Vagina (tissue), 2 donors: ENCODE measurements around the gene CDH4. TPM values are rescaled to one million over a fixed set of nuclear protein-coding genes. Genes with fewer than 3 reads are reported as not detected.

ENCODE experiments used
- DNase-seq, 2 donors: peaks; one replicate each; pipeline ENCODE4 v3.0.0-alpha.2; 2017; ENCODE audit errors: extremely low spot score in 2 of 2
- H3K27ac ChIP-seq: fragments of 200-600 bp; sonication (generic); one replicate; pipeline ENCODE4 v1.5.1; 2019
- H3K27me3 ChIP-seq: fragments of 200-600 bp; sonication (generic); one replicate; pipeline ENCODE4 v1.5.1; 2019
- H3K36me3 ChIP-seq, 2 donors: fragments of 200-600 bp; sonication (generic); one replicate each; pipeline ENCODE4 v1.5.1; 2017 to 2019
- H3K4me1 ChIP-seq: fragments of 200-600 bp; sonication (generic); one replicate; pipeline ENCODE4 v1.5.1; 2019
- H3K4me3 ChIP-seq, 2 donors: fragments of 200-600 bp; sonication (generic); 1 replicate in 1 of 2; 2 replicates in 1 of 2; pipeline ENCODE4 v1.5.1; 2016 to 2019
- H3K9me3 ChIP-seq: fragments of 200-600 bp; sonication (generic); one replicate; pipeline ENCODE4 v1.5.1; 2019
- POLR2A ChIP-seq, 2 donors: fragments of 450-650 bp; IDR thresholded peaks; one replicate each; pipeline ENCODE4 v1.6.1; 2017; ENCODE audit warnings: antibody characterized with exemption in 2 of 2, mild to moderate bottlenecking in 2 of 2, moderate library complexity in 2 of 2
- POLR2AphosphoS5 ChIP-seq, 2 donors: sonication (generic); formaldehyde crosslinking; IDR thresholded peaks; one replicate each; pipeline ENCODE4 v1.9.0; 2017; ENCODE audit warnings: antibody characterized with exemption in 2 of 2, mild to moderate bottlenecking in 2 of 2, low read depth in 1 of 2; ENCODE audit not compliant: insufficient read depth in 1 of 2
- intact Hi-C: fragments of 100-400 bp; cut with DNase I; formaldehyde crosslinking; loops from one replicate; pipeline ENCODE4 v1.15.1; 2023
- total RNA-seq: library from RNA; depleted of rRNA; stranded (reverse); fragments of >200 nt; gene quantifications from one replicate; pipeline ENCODE4 v1.2.3, GENCODE V29; 2016
- TF ChIP-seq, protein P1 (sequence below), 3 experiments: fragments of 450-650 bp in 2 of 3; fragments of 200-600 bp in 1 of 3; sonication (generic) in 1 of 3; IDR thresholded peaks; one replicate each; pipeline ENCODE4 v1.5.1; 2017 to 2019; ENCODE audit warnings: antibody characterized with exemption in 3 of 3, mild to moderate bottlenecking in 2 of 3, moderate library complexity in 2 of 3

Gene CDH4
- total RNA-seq, 1 donor from 2014 or later, result 0.25 TPM

DNA sequence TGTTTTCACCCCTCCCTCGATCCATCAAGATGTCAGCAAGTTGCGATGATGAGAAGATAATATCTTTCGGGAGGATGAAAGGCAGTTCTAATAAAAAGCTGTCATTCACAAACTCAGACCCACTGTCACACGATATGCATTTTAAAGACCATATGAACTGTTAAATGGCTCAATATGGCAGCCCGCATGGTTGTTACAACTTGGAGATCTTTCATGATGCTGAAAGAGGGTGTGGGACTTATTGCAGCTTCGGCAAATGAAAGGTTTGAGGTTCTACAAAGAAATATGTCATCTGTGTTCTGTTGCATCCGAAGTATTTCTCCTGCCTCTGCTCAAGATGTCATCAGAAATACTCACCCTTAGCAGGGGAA is 128.5 kb downstream of the CDH4 start:
- Histone ChIP-seq H3K27ac (no peak overlapping the region), H3K9me3 (no peaks in the 10 kb centered on the region), H3K36me3 (no peaks in the 10 kb centered on the region), H3K4me1 (no peaks in the 10 kb centered on the region), H3K27me3 (no peaks in the 10 kb centered on the region), H3K4me3 (no peak overlapping the region)
- TF ChIP-seq POLR2A (IDR thresholded peaks at IDR 0.05) (no peak), POLR2AphosphoS5 (IDR thresholded peaks at IDR 0.05; ENCODE audit: insufficient read depth in 1 of 2, low read depth in 1 of 2) (no peak)
- TF ChIP-seq, protein P1, sequence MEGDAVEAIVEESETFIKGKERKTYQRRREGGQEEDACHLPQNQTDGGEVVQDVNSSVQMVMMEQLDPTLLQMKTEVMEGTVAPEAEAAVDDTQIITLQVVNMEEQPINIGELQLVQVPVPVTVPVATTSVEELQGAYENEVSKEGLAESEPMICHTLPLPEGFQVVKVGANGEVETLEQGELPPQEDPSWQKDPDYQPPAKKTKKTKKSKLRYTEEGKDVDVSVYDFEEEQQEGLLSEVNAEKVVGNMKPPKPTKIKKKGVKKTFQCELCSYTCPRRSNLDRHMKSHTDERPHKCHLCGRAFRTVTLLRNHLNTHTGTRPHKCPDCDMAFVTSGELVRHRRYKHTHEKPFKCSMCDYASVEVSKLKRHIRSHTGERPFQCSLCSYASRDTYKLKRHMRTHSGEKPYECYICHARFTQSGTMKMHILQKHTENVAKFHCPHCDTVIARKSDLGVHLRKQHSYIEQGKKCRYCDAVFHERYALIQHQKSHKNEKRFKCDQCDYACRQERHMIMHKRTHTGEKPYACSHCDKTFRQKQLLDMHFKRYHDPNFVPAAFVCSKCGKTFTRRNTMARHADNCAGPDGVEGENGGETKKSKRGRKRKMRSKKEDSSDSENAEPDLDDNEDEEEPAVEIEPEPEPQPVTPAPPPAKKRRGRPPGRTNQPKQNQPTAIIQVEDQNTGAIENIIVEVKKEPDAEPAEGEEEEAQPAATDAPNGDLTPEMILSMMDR (IDR thresholded peaks at IDR 0.05), result no peak
- intact Hi-C loops, result no loop called here
- DNase-seq, result no peak

DNA sequence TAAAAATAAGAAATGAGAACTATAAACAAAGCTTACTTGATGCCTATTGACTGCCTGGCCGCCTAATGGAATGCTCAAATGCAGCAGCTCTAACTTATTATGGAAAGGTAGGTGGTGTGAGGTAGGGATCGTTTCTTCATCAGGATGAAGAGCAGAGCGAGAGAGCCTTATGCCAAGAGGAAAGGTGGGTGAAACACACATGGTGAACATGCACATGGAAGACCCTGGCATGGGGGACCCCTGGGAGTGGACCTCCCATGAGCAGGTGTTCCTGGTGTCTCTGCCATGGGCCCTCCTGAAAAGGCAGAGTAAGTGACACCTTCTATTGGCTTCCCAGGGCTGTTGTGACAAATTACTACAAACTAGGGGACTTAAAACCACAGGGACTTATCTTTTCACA is 130.1 kb downstream of the CDH4 start:
- Histone ChIP-seq H3K4me3 (no peak overlapping the region), H3K36me3 (no peaks in the 10 kb centered on the region), H3K9me3 (no peaks in the 10 kb centered on the region), H3K4me1 (no peaks in the 10 kb centered on the region), H3K27ac (no peak overlapping the region), H3K27me3 (no peaks in the 10 kb centered on the region)
- TF ChIP-seq POLR2A (IDR thresholded peaks at IDR 0.05) (no peak), POLR2AphosphoS5 (IDR thresholded peaks at IDR 0.05; ENCODE audit: insufficient read depth in 1 of 2, low read depth in 1 of 2) (no peak)
- TF ChIP-seq, protein P1 (IDR thresholded peaks at IDR 0.05), result no peak
- intact Hi-C loops, result no loop called here
- no peak for DNase-seq

DNA sequence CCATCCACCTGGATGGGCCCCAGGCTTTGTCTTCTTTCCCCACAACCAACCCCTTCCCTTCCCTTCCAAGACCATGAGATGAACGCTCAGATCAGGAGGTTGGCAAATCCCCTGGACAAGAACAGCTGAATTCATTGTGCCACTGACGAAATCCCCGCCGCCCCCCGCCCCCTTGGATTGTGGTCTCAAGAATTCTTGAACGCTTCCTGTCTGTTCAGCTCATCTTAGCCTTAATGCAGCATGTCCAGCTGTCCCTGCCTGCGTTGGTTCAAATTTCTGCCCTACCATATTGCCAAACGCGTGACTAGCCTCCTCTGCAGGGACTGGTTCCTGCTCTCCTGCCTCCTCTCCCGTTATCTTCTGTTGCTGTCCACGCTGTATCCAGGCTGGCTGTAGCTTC is 133.2 kb downstream of the CDH4 start:
- intact Hi-C loops, result no loop called here
- H3K4me3 ChIP-seq, result no peak overlapping the region
- TF ChIP-seq POLR2A (IDR thresholded peaks at IDR 0.05), result no peak
- DNase-seq, result no peak
- no peaks in the 10 kb centered on the region for H3K9me3 ChIP-seq
- H3K27ac ChIP-seq, result no peak overlapping the region
- no peaks in the 10 kb centered on the region for H3K36me3 ChIP-seq
- no peaks in the 10 kb centered on the region for H3K4me1 ChIP-seq
- no peaks in the 10 kb centered on the region for H3K27me3 ChIP-seq

DNA sequence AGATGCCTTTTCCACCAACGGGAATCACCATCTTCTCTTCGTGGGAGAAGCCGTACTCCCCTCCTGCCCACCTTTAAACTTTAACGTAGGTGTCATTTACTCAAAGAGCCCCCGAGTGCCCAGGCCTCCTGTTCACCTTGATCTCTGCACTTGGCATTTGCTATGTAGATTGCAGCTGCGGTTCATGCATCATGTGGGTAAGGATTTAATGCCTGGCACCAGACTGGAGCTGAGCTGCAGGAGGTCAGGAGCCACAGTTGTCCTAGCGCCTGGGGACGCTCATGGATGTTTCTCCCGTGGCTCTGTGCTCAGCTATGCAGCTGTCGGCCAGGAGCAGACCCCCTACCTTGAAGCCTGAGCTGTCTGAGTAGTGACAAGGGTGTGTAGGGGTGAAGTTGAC is 133.7 kb downstream of the CDH4 start:
- Histone ChIP-seq H3K4me1 (no peaks in the 10 kb centered on the region), H3K9me3 (no peaks in the 10 kb centered on the region), H3K27me3 (no peaks in the 10 kb centered on the region), H3K4me3 (no peak overlapping the region), H3K27ac (no peak overlapping the region), H3K36me3 (no peaks in the 10 kb centered on the region)
- DNase-seq, result no peak
- no peak for TF ChIP-seq POLR2AphosphoS5 (IDR thresholded peaks at IDR 0.05; ENCODE audit: insufficient read depth in 1 of 2, low read depth in 1 of 2)
- TF ChIP-seq, protein P1 (IDR thresholded peaks at IDR 0.05), result no peak
- intact Hi-C loops, result no loop called here

DNA sequence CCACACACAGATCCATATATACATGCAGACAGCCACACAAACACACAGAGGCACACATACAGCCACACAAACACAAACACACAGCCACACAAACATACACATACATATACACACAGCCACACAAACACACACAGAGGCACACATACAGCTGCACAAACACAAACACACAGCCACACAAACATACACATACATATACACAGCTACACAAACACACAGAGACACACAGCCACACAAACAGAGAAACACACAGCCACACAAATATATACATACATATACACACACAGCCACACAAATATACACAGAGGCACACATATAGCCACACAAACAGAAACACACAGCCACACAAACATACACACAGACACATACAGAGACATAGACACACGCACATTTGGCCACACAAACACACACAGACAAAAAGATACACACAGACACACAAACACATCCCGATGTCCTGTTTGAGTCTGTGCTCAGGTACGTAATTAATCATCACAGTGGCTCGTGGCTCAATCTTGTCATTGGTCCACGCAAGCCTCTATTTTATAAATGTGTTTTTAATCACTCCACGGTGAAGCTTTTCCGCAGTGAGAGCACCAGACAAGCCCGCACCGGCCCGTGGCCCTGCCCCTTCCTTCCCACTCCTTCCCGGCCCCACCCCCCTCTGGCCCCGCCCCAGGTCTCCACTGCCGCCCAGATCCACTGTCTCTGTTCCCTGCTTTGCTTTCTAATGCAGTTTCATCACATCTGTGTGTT is 135.3 kb downstream of the CDH4 start:
- Histone ChIP-seq H3K27me3 (no peaks in the 10 kb centered on the region), H3K27ac (no peak overlapping the region), H3K36me3 (no peaks in the 10 kb centered on the region), H3K4me3 (no peak overlapping the region), H3K4me1 (no peaks in the 10 kb centered on the region), H3K9me3 (no peaks in the 10 kb centered on the region)
- no peak for DNase-seq
- TF ChIP-seq, protein P1 (IDR thresholded peaks at IDR 0.05), result no peak
- TF ChIP-seq POLR2A (IDR thresholded peaks at IDR 0.05), result no peak
- intact Hi-C loops, result no loop called here
